Upper lobe of right lung (tissue), 1 donor: ENCODE results near the gene TACC2. TPM values are rescaled to one million over a fixed set of nuclear protein-coding genes. Genes with fewer than 3 reads are reported as not detected.
A peak's percentile ranks its signal among the peaks of the same experiment; 100 is the strongest.

ENCODE experiments used
- ATAC-seq: fragments of 200-7000 bp; cut with Tn5 transposase; one replicate; pipeline ENCODE4 v1.9.1; 2020; ENCODE audit warnings: mild to moderate bottlenecking, moderate library complexity
- DNase-seq: peaks from one replicate; pipeline ENCODE4 v3.0.0-alpha.2; 2020
- H3K27ac ChIP-seq: fragments of 200-600 bp; one replicate; pipeline ENCODE4 v1.8.0; 2022
- H3K27me3 ChIP-seq: fragments of 200-600 bp; one replicate; pipeline ENCODE4 v1.8.0; 2022; ENCODE audit warnings: mild to moderate bottlenecking
- H3K36me3 ChIP-seq: fragments of 200-600 bp; one replicate; pipeline ENCODE4 v1.8.0; 2022
- H3K4me1 ChIP-seq: fragments of 200-600 bp; one replicate; pipeline ENCODE4 v1.8.0; 2022
- H3K4me3 ChIP-seq: fragments of 200-600 bp; one replicate; pipeline ENCODE4 v1.8.0; 2022; ENCODE audit warnings: mild to moderate bottlenecking
- H3K9me3 ChIP-seq: fragments of 200-600 bp; one replicate; pipeline ENCODE4 v1.8.0; 2022
- CTCF ChIP-seq: fragments of 200-600 bp; IDR thresholded peaks from one replicate; pipeline ENCODE4 v1.8.0; 2022; ENCODE audit warnings: antibody characterized with exemption
- intact Hi-C: fragments of 100-400 bp; cut with DNase I; formaldehyde crosslinking; loops from one replicate; pipeline ENCODE4 v1.11.0; 2022
- total RNA-seq: library from RNA; stranded (reverse); fragmentation: NEBNext Ultra II Directional; extraction: Animal tissue kit (Norgen Biotek cat#: 25700); gene quantifications from one replicate; pipeline ENCODE4 v1.2.1, GENCODE V29; 2021
- donor health status: DM: no; HTN: yes; CAD: no; lungs with severe emphysema.

The TACC2 gene
- total RNA-seq, 1 donor from 2014 or later = 236 TPM

DNA sequence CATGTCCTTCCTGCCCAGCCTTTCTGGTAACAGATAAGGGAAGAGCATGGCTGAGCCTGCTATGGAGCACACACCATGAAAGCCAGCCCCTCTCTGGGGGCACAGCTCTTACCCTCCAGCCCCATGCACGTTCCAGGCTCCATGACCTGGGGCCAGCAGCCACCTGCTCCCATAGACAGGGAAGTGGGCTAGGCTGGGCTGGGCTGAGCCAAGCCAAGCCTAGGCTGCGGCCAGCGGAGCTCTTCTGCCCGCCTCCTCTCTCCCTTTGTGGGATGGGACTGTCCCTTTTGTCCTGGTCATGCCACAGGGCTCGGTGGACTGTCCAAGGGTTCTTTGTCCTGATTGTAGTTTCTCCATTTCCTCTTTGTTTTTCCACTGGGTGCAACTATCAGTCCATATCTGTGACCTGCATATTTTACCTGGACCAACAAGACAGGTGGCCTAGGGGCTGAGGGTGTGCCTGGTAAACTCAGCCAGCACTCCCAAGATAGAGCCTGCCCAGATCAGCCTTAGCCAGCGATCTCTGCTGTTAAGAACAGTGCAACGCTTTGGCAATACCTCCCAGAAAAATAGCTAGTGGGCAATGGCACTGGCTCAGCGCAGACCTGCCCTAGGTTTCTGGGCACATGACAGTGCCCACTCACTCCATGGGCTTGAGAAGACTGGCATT lies 184.9 kb downstream of the TACC2 start:
- H3K36me3 ChIP-seq = no peaks in the 10 kb centered on the region
- no peak overlapping the region for H3K4me3 ChIP-seq
- H3K27me3 ChIP-seq = no peaks in the 10 kb centered on the region
- H3K4me1 ChIP-seq = peaks cover 19% of the 10 kb centered on the region
- no peak for TF ChIP-seq CTCF
- no peaks in the 10 kb centered on the region for H3K9me3 ChIP-seq
- DNase-seq = peak; percentile 62
- ATAC-seq = peak; percentile 31
- intact Hi-C loops = no loop called here
- no peak overlapping the region for H3K27ac ChIP-seq

DNA sequence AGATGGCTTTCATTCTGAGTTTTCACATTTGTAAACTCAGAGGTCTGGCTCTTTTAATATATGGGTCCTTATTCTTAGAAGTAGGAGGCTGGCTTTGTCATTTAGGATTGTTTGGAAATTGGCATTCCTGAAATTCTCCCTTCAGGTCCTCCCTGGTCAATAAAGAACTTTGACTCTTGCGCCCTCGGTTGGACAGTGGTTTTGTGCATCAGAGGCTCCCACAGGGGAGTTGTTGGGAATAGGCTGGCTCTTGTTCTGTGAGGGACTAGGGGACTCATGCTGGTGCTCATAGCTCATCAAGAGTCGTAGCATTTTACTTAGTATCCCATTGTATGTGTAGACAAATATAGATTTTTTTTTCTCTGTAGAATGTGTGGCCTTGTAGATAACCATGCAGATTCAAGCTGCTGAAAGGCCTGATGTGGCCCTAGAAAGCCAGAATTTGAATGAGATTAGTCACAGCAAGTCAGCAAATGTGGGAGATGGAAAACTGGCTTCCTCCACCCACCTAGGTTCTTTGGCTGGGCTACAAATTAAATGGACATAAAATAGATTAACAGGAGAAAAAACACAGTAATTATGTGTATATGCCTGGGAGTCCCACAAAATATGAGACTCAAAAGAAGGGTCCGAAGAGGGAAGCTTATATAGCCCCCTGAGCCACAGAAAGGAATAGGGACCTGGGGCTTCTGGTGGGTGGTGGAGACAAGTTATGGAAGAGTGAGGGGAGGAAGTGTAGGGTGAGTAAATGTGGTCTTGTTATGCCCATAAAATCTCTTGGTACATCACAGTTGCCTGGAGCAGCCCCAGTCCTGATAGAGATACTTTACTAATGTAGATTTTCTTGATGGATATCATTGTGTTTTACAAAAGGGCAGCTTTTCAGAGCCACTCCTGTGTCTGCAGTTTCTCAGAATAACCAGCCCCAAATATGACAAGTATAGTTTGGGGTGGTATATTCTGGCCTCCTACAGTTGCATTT lies 187.6 kb downstream of the TACC2 start:
- intact Hi-C loops = no loop called here
- TF ChIP-seq CTCF = no peak
- ATAC-seq (no peak), DNase-seq (no peak)
- Histone ChIP-seq H3K27ac (no peak overlapping the region), H3K9me3 (no peaks in the 10 kb centered on the region), H3K27me3 (no peaks in the 10 kb centered on the region), H3K4me1 (peaks cover 9% of the 10 kb centered on the region), H3K4me3 (no peak overlapping the region), H3K36me3 (no peaks in the 10 kb centered on the region)

DNA sequence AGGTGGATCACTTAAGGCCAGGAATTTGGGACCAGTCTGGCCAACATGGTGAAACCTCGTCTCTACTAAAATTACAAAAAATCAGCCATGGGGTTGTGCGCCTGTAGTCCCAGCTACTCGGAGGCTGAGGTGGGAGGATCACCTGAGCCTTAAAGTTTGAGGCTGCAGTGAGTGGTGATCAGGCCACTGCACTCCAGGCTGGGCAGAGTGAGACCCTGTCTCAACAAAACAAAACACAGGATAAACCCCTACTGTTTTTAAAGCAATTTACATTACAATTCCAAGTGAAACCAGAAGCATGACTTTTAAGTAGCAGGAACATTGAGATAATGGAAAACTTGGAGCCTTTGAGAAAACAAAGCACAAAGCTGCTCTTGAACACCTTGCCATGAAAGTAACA lies 189.7 kb downstream of the TACC2 start:
- H3K36me3 ChIP-seq = no peaks in the 10 kb centered on the region
- intact Hi-C loops = no loop called here
- H3K27ac ChIP-seq = no peak overlapping the region
- ATAC-seq = no peak
- H3K4me3 ChIP-seq = no peak overlapping the region
- no peaks in the 10 kb centered on the region for H3K9me3 ChIP-seq
- H3K4me1 ChIP-seq = no peaks in the 10 kb centered on the region
- TF ChIP-seq CTCF = no peak
- no peaks in the 10 kb centered on the region for H3K27me3 ChIP-seq
- DNase-seq = peak; percentile 38

DNA sequence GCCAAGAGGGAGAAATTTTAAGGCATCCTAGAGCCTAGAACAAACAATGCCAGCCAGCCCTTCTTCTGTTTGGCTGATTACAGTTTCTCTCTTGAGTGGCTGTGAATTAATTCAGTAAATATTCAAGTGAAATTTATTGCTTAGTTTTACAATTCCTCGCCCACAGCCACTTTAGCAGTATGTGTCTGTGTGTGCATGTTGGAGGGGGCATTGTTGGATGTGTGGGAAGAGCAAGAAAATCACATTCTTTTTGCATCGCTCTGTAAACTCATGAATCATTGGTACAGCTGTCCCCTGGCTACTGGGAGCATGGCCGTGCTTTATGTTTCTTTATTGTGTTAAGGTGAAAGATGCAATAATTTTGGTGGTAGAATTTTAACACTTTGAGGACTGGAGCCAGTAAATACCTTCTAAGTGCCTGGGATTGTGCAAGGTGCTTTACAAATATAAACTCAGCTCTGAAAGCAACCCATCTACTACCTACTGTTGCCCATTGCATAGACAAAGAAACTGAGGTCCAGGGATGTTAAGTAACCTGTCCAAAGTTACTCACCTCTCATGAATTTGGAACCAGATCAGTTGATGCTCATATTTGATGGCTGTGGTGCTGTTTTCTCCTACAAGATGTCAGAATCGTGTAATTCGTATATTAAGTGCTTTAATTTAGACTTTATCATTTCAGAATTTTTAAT lies 192.2 kb downstream of the TACC2 start:
- TF ChIP-seq CTCF = no peak
- DNase-seq (no peak), ATAC-seq (no peak)
- H3K36me3 ChIP-seq = no peaks in the 10 kb centered on the region
- intact Hi-C loops = no loop called here
- no peak overlapping the region for H3K27ac ChIP-seq
- H3K4me1 ChIP-seq = no peaks in the 10 kb centered on the region
- no peaks in the 10 kb centered on the region for H3K27me3 ChIP-seq
- H3K9me3 ChIP-seq = no peaks in the 10 kb centered on the region
- H3K4me3 ChIP-seq = no peak overlapping the region

- DNase-seq (no peak), ATAC-seq (no peak)
- intact Hi-C loops = no loop called here
- H3K27me3 ChIP-seq = no peaks in the 10 kb centered on the region
- H3K4me1 ChIP-seq = no peaks in the 10 kb centered on the region
- TF ChIP-seq CTCF = no peak
- no peak overlapping the region for H3K27ac ChIP-seq
- H3K9me3 ChIP-seq = no peaks in the 10 kb centered on the region
- no peak overlapping the region for H3K4me3 ChIP-seq
- no peaks in the 10 kb centered on the region for H3K36me3 ChIP-seq
Observed at GRCh38 chr10:122181876-122182275, 192.9 kb downstream of the TACC2 start.
